GM12878 (cell line): ENCODE data around the gene UBE2E2. TPM values are rescaled to one million over a fixed set of nuclear protein-coding genes. Genes with fewer than 3 reads are reported as not detected.

Source experiments
- ATAC-seq: fragments of 200-7000 bp; cut with Tn5 transposase; 3 replicates; pipeline ENCODE4 v1.9.1; 2020; ENCODE audit warnings: mild to moderate bottlenecking, moderate library complexity
- BruUV-seq: library from RNA; stranded (reverse); fragments of 400-500 nt; replicated peaks from 2 replicates; lab custom pipeline; 2021; lab: Mats Ljungman, UMichigan
- CTCF ChIA-PET: fragments of 300-600 bp; sonication (Branson Sonifier 250); formaldehyde crosslinking; extraction: SDS; loops from one replicate; lab custom pipeline; 2021; ENCODE audit warnings: inconsistent platforms; lab: Yijun Ruan, JAX
- POLR2A ChIA-PET: fragments of 350-600 bp; formaldehyde crosslinking; extraction: SDS; loops from one replicate; lab custom pipeline; 2021; ENCODE audit warnings: inconsistent platforms; lab: Charles Lee
- RAD21 ChIA-PET: fragments of 300-600 bp; sonication (Branson Sonifier 250); formaldehyde crosslinking; loops from one replicate; lab custom pipeline; 2023; ENCODE audit warnings: antibody characterized with exemption; ENCODE audit not compliant: unreplicated experiment; lab: Charles Lee
- SMC1A ChIA-PET: fragments of 300-600 bp; sonication (Branson Sonifier 250); formaldehyde crosslinking; loops from one replicate; lab custom pipeline; 2023; ENCODE audit not compliant: unreplicated experiment, uncharacterized antibody; lab: Charles Lee
- DNase-seq: peaks from one replicate; pipeline ENCODE4 v3.0.0-alpha.2; 2011; ENCODE audit warnings: low read depth, low spot score
- FAIRE-seq: peaks from 3 replicates; lab custom pipeline; 2011; peaks lifted over from hg19 to GRCh38; lab: Jason Lieb, UNC
- H2AFZ ChIP-seq: 2 replicates; pipeline ENCODE4 v1.6.0; 2011; ENCODE audit warnings: low read depth, low read length, control low read depth; ENCODE audit not compliant: control insufficient read depth
- H3K27ac ChIP-seq: 2 replicates; pipeline ENCODE4 v1.5.1; 2011; ENCODE audit warnings: control low read depth; ENCODE audit not compliant: control insufficient read depth, insufficient read depth
- H3K27me3 ChIP-seq, 2 experiments: replicated peaks in 1 of 2; 2 replicates each; pipeline versions ENCODE4 v1.6.0 to v1.6.1; 2011; ENCODE audit warnings: low read length in 1 of 2; ENCODE audit not compliant: control insufficient read depth in 2 of 2, insufficient read depth in 2 of 2
- H3K36me3 ChIP-seq, 2 experiments: 2 replicates each; pipeline ENCODE4 v1.5.1; 2011; ENCODE audit warnings: low read length in 1 of 2; ENCODE audit not compliant: control insufficient read depth in 2 of 2, insufficient read depth in 2 of 2
- H3K4me1 ChIP-seq: 2 replicates; pipeline ENCODE4 v1.6.1; 2011; ENCODE audit warnings: mild to moderate bottlenecking, low read length, moderate library complexity, mixed read lengths; ENCODE audit not compliant: control insufficient read depth, insufficient read depth
- H3K4me2 ChIP-seq: 2 replicates; pipeline ENCODE4 v1.6.0; 2011; ENCODE audit warnings: control low read depth; ENCODE audit not compliant: control insufficient read depth, insufficient read depth
- H3K4me3 ChIP-seq: fragments of 200-600 bp; sonication (generic); 2 replicates; pipeline ENCODE4 v1.5.1; 2016
- H3K79me2 ChIP-seq: 2 replicates; pipeline ENCODE4 v1.6.0; 2011; ENCODE audit warnings: low read length; ENCODE audit not compliant: control insufficient read depth, insufficient read depth
- H3K9ac ChIP-seq: 2 replicates; pipeline ENCODE4 v1.8.0; 2011; ENCODE audit warnings: low read length, control low read depth, mixed read lengths; ENCODE audit not compliant: control insufficient read depth, insufficient read depth
- H3K9me3 ChIP-seq: replicated peaks from 3 replicates; pipeline ENCODE4 v1.5.1; 2011; ENCODE audit warnings: mild to moderate bottlenecking, low read length; ENCODE audit not compliant: control insufficient read depth, insufficient read depth
- H4K20me1 ChIP-seq: 2 replicates; pipeline ENCODE4 v1.6.0; 2011; ENCODE audit not compliant: control insufficient read depth, insufficient read depth
- EZH2 ChIP-seq: IDR thresholded peaks from 2 replicates; pipeline ENCODE4 v1.6.1; 2012; ENCODE audit warnings: low read depth, mild to moderate bottlenecking, control low read depth, inconsistent platforms, low read length, borderline replicate concordance; ENCODE audit not compliant: control insufficient read depth
- FOS ChIP-seq: IDR thresholded peaks from 3 replicates; pipeline ENCODE4 v1.6.1; 2011; ENCODE audit warnings: borderline replicate concordance; ENCODE audit not compliant: insufficient read length; ENCODE audit errors: extremely low read depth
- HDAC2 ChIP-seq: fragments of 200-600 bp; sonication (generic); IDR thresholded peaks from 2 replicates; pipeline ENCODE4 v1.6.1; 2017
- JUNB ChIP-seq: IDR thresholded peaks from 2 replicates; pipeline ENCODE4 v1.6.1; 2016; ENCODE audit warnings: antibody characterized with exemption, mild to moderate bottlenecking
- PAX8 ChIP-seq: fragments of 450-650 bp; IDR thresholded peaks from 2 replicates; pipeline ENCODE4 v1.6.1; 2017; ENCODE audit warnings: mild to moderate bottlenecking, moderate library complexity
- POLR2A ChIP-seq: IDR thresholded peaks from 2 replicates; pipeline ENCODE4 v1.6.1; 2011; ENCODE audit warnings: low read depth, mild to moderate bottlenecking, low read length
- POLR2AphosphoS5 ChIP-seq: IDR thresholded peaks from 2 replicates; pipeline ENCODE4 v1.6.1; 2011; ENCODE audit warnings: mild to moderate bottlenecking, low read length, inconsistent platforms
- RCOR1 ChIP-seq: conservative IDR thresholded peaks from 2 replicates; pipeline ENCODE4 v1.6.1; 2012; ENCODE audit warnings: low read depth, low read length, improper control_type of control experiment
- RFX5 ChIP-seq: IDR thresholded peaks from 2 replicates; pipeline ENCODE4 v1.6.1; 2011; ENCODE audit warnings: low read depth, low read length, improper control_type of control experiment
- SMAD5 ChIP-seq: IDR thresholded peaks from 2 replicates; pipeline ENCODE4 v1.6.1; 2016; ENCODE audit warnings: antibody characterized with exemption, low read depth
- TCF7 ChIP-seq: IDR thresholded peaks from 2 replicates; pipeline ENCODE4 v1.6.1; 2014; ENCODE audit warnings: antibody characterized with exemption, borderline replicate concordance
- ZNF207 ChIP-seq: fragments of 450-650 bp; IDR thresholded peaks from 2 replicates; pipeline ENCODE4 v1.6.1; 2014; ENCODE audit warnings: antibody characterized with exemption, mild to moderate bottlenecking, borderline replicate concordance
- ZNF217 ChIP-seq: fragments of 450-650 bp; IDR thresholded peaks from 2 replicates; pipeline ENCODE4 v1.6.1; 2017; ENCODE audit warnings: antibody characterized with exemption, mild to moderate bottlenecking
- WGBS: methylation state at CpG from one replicate; pipeline ENCODE4 v1.1.6; 2016; ENCODE audit warnings: low lambda C conversion rate; ENCODE audit not compliant: insufficient replicate concordance, insufficient coverage; ENCODE audit errors: missing lambda C conversion rate; 5-methylcytosine and 5-hydroxymethylcytosine counted together
- in situ Hi-C: fragments of 300-500 bp; cut with MboI; formaldehyde crosslinking; loops from 9 replicates; pipeline ENCODE4 v1.14.3; 2018; ENCODE audit warnings: mixed read lengths
- intact Hi-C: fragments of 100-400 bp; cut with micrococcal nuclease; formaldehyde crosslinking; loops from one replicate; pipeline ENCODE4 v1.14.2; 2022; ENCODE audit not compliant: unreplicated experiment
- polyA plus RNA-seq, 11 experiments: library from polyadenylated mRNA; depleted of rRNA in 4 of 11; unstranded in 6 of 11; stranded (reverse) in 5 of 11; fragments of >200 nt; fragmentation: Nextera tagmentation in 4 of 11; fragmentation: Illumina TruSeq in 1 of 11; extraction: Ambion mirVana in 4 of 11; extraction: Trizol in 1 of 11; gene quantifications; 1 replicate in 1 of 11; 2 replicates in 10 of 11; pipeline versions ENCODE4 v1.2.1 to v1.2.3, GENCODE V29; 2011 to 2016; ENCODE audit warnings: inconsistent platforms in 2 of 11, missing spikeins in 2 of 11, low read depth in 1 of 11
- total RNA-seq, 4 experiments: library from RNA; depleted of rRNA in 3 of 4; stranded (reverse); fragments of >200 nt in 3 of 4; fragmentation: Illumina TruSeq in 1 of 4; extraction: Trizol in 1 of 4; gene quantifications; 2 replicates each; pipeline versions ENCODE4 v1.2.1 to v1.2.3, GENCODE V29; 2013 to 2021
- TF ChIP-seq, protein P1 (sequence below): fragments of 450-650 bp; IDR thresholded peaks from 2 replicates; pipeline ENCODE4 v1.6.1; 2016; ENCODE audit warnings: mild to moderate bottlenecking, moderate library complexity, borderline replicate concordance
- TF ChIP-seq, protein P2 (sequence below): fragments of 450-650 bp; IDR thresholded peaks from 2 replicates; pipeline ENCODE4 v1.6.1; 2016; ENCODE audit warnings: mild to moderate bottlenecking
- TF ChIP-seq, protein P3 (sequence below): IDR thresholded peaks from 2 replicates; pipeline ENCODE4 v1.6.1; 2012; ENCODE audit warnings: low read depth, low read length, improper control_type of control experiment
- TF ChIP-seq, protein P4 (sequence below): fragments of 450-650 bp; IDR thresholded peaks from 2 replicates; pipeline ENCODE4 v1.6.1; 2017; ENCODE audit warnings: mild to moderate bottlenecking, low read depth, inconsistent platforms; ENCODE audit not compliant: poor library complexity, severe bottlenecking
- TF ChIP-seq, protein P5 (sequence below): IDR thresholded peaks from 2 replicates; pipeline ENCODE4 v1.6.1; 2011; ENCODE audit warnings: low read depth, mild to moderate bottlenecking, low read length, moderate library complexity, borderline replicate concordance; ENCODE audit errors: extremely low read depth

UBE2E2 gene
- total and polyA plus RNA-seq, 10 of the 15 experiments (the other 5 are each of a cell fraction or from before 2014, with no cell fraction given), result 8.7 to 71.0 (median 36.4) TPM

DNA sequence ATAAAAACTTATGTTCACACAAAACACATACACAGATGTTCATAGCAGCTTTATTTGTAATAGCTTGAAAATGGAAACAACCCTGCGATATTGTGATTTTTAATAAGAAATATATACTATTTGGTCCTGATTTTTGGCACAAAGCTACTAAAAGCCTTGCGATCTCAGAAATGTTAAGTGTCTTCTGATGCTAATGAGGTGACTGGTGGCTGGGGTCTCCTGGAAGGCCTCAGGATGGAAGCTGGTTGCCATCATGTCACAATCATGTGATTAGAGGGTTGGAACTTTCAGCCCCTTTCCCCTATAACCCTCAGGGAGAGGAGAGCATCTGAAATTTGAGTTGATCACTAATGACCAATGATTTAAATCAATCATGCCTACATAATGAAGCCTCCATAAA is 324.2 kb downstream of the UBE2E2 start:
- RAD21 ChIA-PET, result no interaction called here
- no peak overlapping the region for H3K9ac ChIP-seq
- ATAC-seq (no peak), FAIRE-seq (no peak), DNase-seq (no peak)
- no peak overlapping the region for H3K27ac ChIP-seq
- in situ Hi-C loops, result no loop called here
- no peaks in the 10 kb centered on the region for H3K9me3 ChIP-seq
- H2AFZ ChIP-seq, result no peak overlapping the region
- POLR2A ChIA-PET, result no interaction called here
- no peak overlapping the region for H3K4me3 ChIP-seq
- intact Hi-C loops, result no loop called here
- CTCF ChIA-PET, result interaction anchor here (1.1 to 2.0 kb wide), 2 partner anchors 10 to 48 kb away, joined by 4 read pairs; no protein-coding TSS in a partner anchor
- BruUV-seq, result no TSS peak
- H4K20me1 ChIP-seq, result no peaks in the 10 kb centered on the region
- H3K36me3 ChIP-seq, result no peaks in the 10 kb centered on the region
- SMC1A ChIA-PET, result interaction anchor here (0.9 to 1.5 kb wide), 5 partner anchors 8 to 233 kb away, joined by 3 to 5 read pairs (median 4); no protein-coding TSS in a partner anchor
- H3K4me2 ChIP-seq, result no peak overlapping the region
- no peak for TF ChIP-seq PAX8
- no peak for TF ChIP-seq SMAD5
- TF ChIP-seq, protein P1, sequence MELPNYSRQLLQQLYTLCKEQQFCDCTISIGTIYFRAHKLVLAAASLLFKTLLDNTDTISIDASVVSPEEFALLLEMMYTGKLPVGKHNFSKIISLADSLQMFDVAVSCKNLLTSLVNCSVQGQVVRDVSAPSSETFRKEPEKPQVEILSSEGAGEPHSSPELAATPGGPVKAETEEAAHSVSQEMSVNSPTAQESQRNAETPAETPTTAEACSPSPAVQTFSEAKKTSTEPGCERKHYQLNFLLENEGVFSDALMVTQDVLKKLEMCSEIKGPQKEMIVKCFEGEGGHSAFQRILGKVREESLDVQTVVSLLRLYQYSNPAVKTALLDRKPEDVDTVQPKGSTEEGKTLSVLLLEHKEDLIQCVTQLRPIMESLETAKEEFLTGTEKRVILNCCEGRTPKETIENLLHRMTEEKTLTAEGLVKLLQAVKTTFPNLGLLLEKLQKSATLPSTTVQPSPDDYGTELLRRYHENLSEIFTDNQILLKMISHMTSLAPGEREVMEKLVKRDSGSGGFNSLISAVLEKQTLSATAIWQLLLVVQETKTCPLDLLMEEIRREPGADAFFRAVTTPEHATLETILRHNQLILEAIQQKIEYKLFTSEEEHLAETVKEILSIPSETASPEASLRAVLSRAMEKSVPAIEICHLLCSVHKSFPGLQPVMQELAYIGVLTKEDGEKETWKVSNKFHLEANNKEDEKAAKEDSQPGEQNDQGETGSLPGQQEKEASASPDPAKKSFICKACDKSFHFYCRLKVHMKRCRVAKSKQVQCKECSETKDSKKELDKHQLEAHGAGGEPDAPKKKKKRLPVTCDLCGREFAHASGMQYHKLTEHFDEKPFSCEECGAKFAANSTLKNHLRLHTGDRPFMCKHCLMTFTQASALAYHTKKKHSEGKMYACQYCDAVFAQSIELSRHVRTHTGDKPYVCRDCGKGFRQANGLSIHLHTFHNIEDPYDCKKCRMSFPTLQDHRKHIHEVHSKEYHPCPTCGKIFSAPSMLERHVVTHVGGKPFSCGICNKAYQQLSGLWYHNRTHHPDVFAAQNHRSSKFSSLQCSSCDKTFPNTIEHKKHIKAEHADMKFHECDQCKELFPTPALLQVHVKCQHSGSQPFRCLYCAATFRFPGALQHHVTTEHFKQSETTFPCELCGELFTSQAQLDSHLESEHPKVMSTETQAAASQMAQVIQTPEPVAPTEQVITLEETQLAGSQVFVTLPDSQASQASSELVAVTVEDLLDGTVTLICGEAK, result no peak
- TF ChIP-seq, protein P2, sequence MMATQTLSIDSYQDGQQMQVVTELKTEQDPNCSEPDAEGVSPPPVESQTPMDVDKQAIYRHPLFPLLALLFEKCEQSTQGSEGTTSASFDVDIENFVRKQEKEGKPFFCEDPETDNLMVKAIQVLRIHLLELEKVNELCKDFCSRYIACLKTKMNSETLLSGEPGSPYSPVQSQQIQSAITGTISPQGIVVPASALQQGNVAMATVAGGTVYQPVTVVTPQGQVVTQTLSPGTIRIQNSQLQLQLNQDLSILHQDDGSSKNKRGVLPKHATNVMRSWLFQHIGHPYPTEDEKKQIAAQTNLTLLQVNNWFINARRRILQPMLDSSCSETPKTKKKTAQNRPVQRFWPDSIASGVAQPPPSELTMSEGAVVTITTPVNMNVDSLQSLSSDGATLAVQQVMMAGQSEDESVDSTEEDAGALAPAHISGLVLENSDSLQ, result no peak
- no peak for TF ChIP-seq EZH2
- no peak for TF ChIP-seq FOS
- no peak for TF ChIP-seq ZNF207
- no peak for TF ChIP-seq TCF7
- TF ChIP-seq POLR2A, result no peak
- TF ChIP-seq ZNF217, result no peak
- TF ChIP-seq, protein P3, sequence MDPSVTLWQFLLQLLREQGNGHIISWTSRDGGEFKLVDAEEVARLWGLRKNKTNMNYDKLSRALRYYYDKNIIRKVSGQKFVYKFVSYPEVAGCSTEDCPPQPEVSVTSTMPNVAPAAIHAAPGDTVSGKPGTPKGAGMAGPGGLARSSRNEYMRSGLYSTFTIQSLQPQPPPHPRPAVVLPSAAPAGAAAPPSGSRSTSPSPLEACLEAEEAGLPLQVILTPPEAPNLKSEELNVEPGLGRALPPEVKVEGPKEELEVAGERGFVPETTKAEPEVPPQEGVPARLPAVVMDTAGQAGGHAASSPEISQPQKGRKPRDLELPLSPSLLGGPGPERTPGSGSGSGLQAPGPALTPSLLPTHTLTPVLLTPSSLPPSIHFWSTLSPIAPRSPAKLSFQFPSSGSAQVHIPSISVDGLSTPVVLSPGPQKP, result no peak
- TF ChIP-seq, protein P4, sequence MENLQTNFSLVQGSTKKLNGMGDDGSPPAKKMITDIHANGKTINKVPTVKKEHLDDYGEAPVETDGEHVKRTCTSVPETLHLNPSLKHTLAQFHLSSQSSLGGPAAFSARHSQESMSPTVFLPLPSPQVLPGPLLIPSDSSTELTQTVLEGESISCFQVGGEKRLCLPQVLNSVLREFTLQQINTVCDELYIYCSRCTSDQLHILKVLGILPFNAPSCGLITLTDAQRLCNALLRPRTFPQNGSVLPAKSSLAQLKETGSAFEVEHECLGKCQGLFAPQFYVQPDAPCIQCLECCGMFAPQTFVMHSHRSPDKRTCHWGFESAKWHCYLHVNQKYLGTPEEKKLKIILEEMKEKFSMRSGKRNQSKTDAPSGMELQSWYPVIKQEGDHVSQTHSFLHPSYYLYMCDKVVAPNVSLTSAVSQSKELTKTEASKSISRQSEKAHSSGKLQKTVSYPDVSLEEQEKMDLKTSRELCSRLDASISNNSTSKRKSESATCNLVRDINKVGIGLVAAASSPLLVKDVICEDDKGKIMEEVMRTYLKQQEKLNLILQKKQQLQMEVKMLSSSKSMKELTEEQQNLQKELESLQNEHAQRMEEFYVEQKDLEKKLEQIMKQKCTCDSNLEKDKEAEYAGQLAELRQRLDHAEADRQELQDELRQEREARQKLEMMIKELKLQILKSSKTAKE, result no peak
- TF ChIP-seq RCOR1, result no peak
- TF ChIP-seq HDAC2, result no peak
- TF ChIP-seq, protein P5, sequence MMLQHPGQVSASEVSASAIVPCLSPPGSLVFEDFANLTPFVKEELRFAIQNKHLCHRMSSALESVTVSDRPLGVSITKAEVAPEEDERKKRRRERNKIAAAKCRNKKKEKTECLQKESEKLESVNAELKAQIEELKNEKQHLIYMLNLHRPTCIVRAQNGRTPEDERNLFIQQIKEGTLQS, result no peak
- TF ChIP-seq JUNB, result no peak
- TF ChIP-seq RFX5, result no peak
- no peak for TF ChIP-seq POLR2AphosphoS5
- no peaks in the 10 kb centered on the region for H3K4me1 ChIP-seq
- 100% methylated on average over 2 of the region's 2 CpGs for WGBS
- H3K27me3 ChIP-seq, result no peaks in the 10 kb centered on the region
- no peaks in the 10 kb centered on the region for H3K79me2 ChIP-seq
